ENCODE measurements around the gene RBM17. TPM values are rescaled to one million over a fixed set of nuclear protein-coding genes. Genes with fewer than 3 reads are reported as not detected.
"Not testable (repeated sequence)": the region's sequence is repeated elsewhere in the genome, so short reads cannot be mapped to it uniquely, and the experiment has no call there.

Gene RBM17
- total and polyA plus RNA-seq, 2 experiments from 2014 or later, result 86.2 to 125 TPM

DNA sequence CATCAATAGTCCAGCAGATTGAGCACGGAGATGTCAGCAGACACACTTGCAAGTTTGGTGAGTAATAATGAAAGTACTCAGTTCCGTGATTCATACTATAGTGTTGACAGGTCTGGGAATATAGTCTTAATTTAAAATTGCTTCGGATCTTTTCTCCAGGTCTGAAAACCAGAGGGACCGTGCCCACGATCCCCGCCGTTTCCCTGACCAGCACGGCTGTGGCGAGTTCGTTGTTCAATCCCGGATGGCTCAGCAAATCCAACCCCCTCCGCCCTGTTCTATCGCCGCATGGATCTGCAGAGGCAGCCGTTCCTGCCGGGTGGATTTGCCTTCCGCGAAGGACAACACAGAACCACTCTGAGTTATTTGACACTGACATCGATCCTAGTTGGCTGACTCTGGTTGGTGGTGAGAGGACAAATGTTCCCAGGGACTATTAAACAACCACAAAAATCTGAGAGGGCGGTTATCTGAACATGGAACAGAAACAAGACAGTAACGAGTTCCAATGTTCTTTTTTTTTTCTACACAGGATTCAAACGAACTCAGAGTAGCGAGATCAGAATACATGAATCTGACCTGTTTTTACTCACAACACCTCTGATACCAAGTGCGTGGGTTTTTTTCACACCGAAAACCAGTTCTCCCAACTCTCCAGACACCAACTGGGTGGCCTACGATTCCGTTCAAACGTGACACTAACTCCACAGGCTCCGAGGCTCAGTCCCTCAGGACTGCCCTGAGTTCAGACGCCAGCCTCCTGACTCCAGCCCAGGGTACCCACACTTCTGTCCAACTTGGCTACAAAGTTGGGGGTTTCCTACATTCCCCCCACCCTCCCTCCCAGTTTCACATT, 52.7 kb downstream of the RBM17 start:
- H3K4me1 ChIP-seq (ENCODE audit: low read depth), result no peaks in the 10 kb centered on the region
- no peaks in the 10 kb centered on the region for H3K36me3 ChIP-seq
- no peak overlapping the region for H3K4me3 ChIP-seq
- H3K27ac ChIP-seq, result no peak overlapping the region
- no peaks in the 10 kb centered on the region for H3K27me3 ChIP-seq
- no peaks in the 10 kb centered on the region for H3K9me3 ChIP-seq (ENCODE audit: low read depth)
- peak in 1 of 2 donors; percentile 78 for DNase-seq (ENCODE audit: low read depth in 1 of 2, low spot score in 1 of 2)
- TF ChIP-seq, protein P1, sequence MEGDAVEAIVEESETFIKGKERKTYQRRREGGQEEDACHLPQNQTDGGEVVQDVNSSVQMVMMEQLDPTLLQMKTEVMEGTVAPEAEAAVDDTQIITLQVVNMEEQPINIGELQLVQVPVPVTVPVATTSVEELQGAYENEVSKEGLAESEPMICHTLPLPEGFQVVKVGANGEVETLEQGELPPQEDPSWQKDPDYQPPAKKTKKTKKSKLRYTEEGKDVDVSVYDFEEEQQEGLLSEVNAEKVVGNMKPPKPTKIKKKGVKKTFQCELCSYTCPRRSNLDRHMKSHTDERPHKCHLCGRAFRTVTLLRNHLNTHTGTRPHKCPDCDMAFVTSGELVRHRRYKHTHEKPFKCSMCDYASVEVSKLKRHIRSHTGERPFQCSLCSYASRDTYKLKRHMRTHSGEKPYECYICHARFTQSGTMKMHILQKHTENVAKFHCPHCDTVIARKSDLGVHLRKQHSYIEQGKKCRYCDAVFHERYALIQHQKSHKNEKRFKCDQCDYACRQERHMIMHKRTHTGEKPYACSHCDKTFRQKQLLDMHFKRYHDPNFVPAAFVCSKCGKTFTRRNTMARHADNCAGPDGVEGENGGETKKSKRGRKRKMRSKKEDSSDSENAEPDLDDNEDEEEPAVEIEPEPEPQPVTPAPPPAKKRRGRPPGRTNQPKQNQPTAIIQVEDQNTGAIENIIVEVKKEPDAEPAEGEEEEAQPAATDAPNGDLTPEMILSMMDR (IDR thresholded peaks at IDR 0.05; ENCODE audit: low read depth, low read length), result no peak

DNA sequence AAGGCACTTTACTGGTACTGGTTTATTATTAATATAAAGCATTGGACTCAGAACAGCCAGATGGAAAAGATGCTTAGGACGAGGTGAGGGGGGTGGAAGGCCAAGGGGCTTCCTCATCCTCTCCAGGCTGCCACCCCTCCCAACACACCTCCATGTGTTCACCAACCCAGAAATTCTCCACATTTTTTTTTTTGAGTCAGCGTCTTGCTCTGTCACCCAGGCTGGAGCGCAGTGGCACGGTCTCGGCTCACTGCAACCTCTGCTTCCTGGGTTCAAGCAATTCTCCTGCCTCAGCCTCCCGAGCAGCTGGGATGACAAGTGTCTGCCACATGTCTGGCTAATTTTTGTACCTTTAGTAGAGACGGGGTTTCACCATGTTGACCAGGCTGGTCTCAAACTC, 53.4 kb downstream of the RBM17 start:
- not testable (repeated sequence) for DNase-seq (ENCODE audit: low read depth in 1 of 2, low spot score in 1 of 2); H3K27me3 ChIP-seq; H3K36me3 ChIP-seq; H3K9me3 ChIP-seq (ENCODE audit: low read depth); H3K4me3 ChIP-seq; H3K4me1 ChIP-seq (ENCODE audit: low read depth); H3K27ac ChIP-seq

DNA sequence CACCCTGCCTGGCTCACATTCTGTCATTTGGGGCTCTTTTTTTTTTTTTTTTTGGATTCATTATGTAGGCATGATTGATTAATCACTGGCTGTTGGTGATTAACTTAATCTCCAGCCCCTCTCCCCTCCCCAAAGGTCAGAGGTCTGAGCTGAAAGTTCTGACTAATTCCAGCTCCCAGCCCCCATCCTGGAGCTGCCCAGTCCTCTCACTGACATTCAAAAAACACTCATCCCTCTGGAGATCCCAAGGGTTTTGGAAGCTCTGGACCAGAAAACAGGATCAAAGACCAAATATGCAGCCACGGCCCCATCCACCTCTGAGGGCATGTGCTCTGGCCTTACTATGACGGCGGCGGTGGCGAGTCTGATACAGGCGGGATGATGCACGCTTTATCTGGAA, 53.8 kb downstream of the RBM17 start:
- Histone ChIP-seq H3K27me3 (no peaks in the 10 kb centered on the region), H3K27ac (no peak overlapping the region), H3K4me1 (ENCODE audit: low read depth) (no peaks in the 10 kb centered on the region), H3K4me3 (no peak overlapping the region), H3K9me3 (ENCODE audit: low read depth) (no peaks in the 10 kb centered on the region), H3K36me3 (no peaks in the 10 kb centered on the region)
- TF ChIP-seq, protein P1 (IDR thresholded peaks at IDR 0.05; ENCODE audit: low read depth, low read length), result no peak
- DNase-seq (ENCODE audit: low read depth in 1 of 2, low spot score in 1 of 2), result no peak

DNA sequence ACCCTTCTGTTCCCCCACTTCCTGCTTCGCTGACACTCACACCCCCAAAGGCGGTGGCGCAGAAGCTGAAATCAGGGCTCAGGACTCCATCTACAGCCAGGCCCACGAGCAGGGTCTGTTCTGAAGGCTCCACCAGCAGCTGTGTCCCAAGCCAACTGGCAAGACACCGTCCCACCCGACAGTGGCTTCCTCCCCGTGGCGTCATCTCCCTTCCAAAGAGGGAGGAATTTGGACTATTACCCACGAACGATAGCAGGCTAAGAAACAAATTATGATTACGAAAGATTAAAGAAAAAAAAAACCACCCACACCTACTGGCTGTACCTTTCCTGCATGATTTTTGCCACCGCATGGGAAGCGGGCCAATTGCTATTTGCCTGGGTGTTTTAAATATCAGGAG, 54.3 kb downstream of the RBM17 start:
- no peaks in the 10 kb centered on the region for H3K27me3 ChIP-seq
- no peak overlapping the region for H3K27ac ChIP-seq
- TF ChIP-seq, protein P1 (IDR thresholded peaks at IDR 0.05; ENCODE audit: low read depth, low read length), result no peak
- no peak overlapping the region for H3K4me3 ChIP-seq
- no peaks in the 10 kb centered on the region for H3K4me1 ChIP-seq (ENCODE audit: low read depth)
- no peak for DNase-seq (ENCODE audit: low read depth in 1 of 2, low spot score in 1 of 2)
- no peaks in the 10 kb centered on the region for H3K36me3 ChIP-seq
- no peaks in the 10 kb centered on the region for H3K9me3 ChIP-seq (ENCODE audit: low read depth)

DNA sequence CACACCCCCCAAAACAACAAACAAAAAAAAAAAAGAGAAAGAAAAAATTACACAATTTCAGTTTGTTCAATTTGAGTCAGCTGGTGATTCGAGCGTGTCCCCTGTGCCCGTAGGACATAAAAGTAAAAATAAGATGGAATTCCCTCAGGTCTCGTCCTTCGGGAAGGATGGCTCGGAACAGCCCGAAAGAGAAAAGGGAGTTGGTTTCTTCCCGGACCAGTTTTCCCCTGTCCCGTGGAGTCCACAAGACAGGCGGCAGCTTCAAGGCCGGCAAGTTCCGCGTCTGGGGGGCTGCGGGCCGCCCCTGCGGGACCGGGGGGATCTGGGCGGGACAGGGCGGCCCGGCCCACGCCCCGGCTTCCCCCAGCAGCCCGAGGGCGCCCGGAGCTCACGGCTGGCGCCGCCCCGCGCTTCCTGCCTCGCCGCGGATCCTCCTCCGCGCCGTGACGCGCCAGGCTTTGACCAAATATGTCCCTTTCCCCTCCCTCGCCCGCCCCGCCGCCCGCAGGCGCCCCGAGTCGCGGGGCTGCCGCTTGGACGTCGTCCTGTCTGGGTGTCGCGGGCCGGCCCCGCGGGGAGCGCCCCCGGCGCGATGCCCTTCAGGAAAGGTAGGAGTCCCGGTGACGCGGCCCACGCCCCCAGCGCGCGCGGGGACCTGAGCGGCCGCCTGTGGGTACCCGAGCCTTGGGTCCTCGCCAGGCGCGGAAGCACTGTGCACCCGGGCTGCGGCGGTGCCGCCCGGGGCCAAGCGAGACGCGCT, 55.8 kb downstream of the RBM17 start:
- H3K27me3 ChIP-seq, result no peaks in the 10 kb centered on the region
- no peaks in the 10 kb centered on the region for H3K36me3 ChIP-seq
- peak overlapping the region; percentile 3 for H3K27ac ChIP-seq
- peak overlapping the region; percentile 38 for H3K4me3 ChIP-seq
- H3K9me3 ChIP-seq (ENCODE audit: low read depth), result no peaks in the 10 kb centered on the region
- TF ChIP-seq, protein P1 (IDR thresholded peaks at IDR 0.05; ENCODE audit: low read depth, low read length), result no peak
- peak; percentile 88 to 92 for DNase-seq (ENCODE audit: low read depth in 1 of 2, low spot score in 1 of 2)
- H3K4me1 ChIP-seq (ENCODE audit: low read depth), result no peaks in the 10 kb centered on the region

All from cardiac muscle cell (in vitro differentiated cells and primary cell).